Spleen (tissue), 11 donors: ENCODE results near the gene CRB1. TPM values are rescaled to one million over a fixed set of nuclear protein-coding genes. Genes with fewer than 3 reads are reported as not detected.

Experiments used
- DNase-seq: peaks from one replicate; pipeline ENCODE4 v3.0.0-alpha.2; 2020
- H3K27ac ChIP-seq, 8 donors: fragments of 200-600 bp; sonication (generic) in 7 of 8; 1 replicate in 4 of 8; 2 replicates in 4 of 8; pipeline versions ENCODE4 v1.5.0 to v1.8.0; 2016 to 2021; ENCODE audit warnings: inconsistent platforms in 4 of 8, mild to moderate bottlenecking in 4 of 8, moderate library complexity in 1 of 8
- H3K27me3 ChIP-seq, 7 donors: fragments of 200-600 bp; sonication (generic) in 6 of 7; replicated peaks in 1 of 7; 1 replicate in 4 of 7; 2 replicates in 3 of 7; pipeline versions ENCODE4 v1.5.0 to v1.8.0; 2016 to 2021; ENCODE audit warnings: inconsistent platforms in 3 of 7, mild to moderate bottlenecking in 1 of 7
- H3K36me3 ChIP-seq, 6 donors: fragments of 200-600 bp; sonication (generic) in 5 of 6; 1 replicate in 4 of 6; 2 replicates in 2 of 6; pipeline versions ENCODE4 v1.5.0 to v1.8.0; 2016 to 2021; ENCODE audit warnings: inconsistent platforms in 2 of 6
- H3K4me1 ChIP-seq, 6 donors: fragments of 200-600 bp; sonication (generic) in 5 of 6; 1 replicate in 3 of 6; 2 replicates in 3 of 6; pipeline versions ENCODE4 v1.5.0 to v1.8.0; 2016 to 2021; ENCODE audit warnings: inconsistent platforms in 3 of 6
- H3K4me3 ChIP-seq, 8 donors: fragments of 200-600 bp; sonication (generic) in 7 of 8; 1 replicate in 4 of 8; 2 replicates in 4 of 8; pipeline versions ENCODE4 v1.5.0 to v1.8.0; 2016 to 2021; ENCODE audit warnings: inconsistent platforms in 4 of 8, mild to moderate bottlenecking in 4 of 8, moderate library complexity in 2 of 8
- H3K9me3 ChIP-seq, 8 donors: fragments of 200-600 bp; sonication (generic) in 7 of 8; 1 replicate in 4 of 8; 2 replicates in 4 of 8; pipeline versions ENCODE4 v1.5.0 to v1.8.0; 2016 to 2021; ENCODE audit warnings: inconsistent platforms in 4 of 8
- POLR2A ChIP-seq, 3 donors: fragments of 450-650 bp; IDR thresholded peaks; one replicate each; pipeline ENCODE4 v1.5.1; 2017; ENCODE audit warnings: antibody characterized with exemption in 3 of 3, mild to moderate bottlenecking in 1 of 3
- POLR2AphosphoS5 ChIP-seq, 3 donors: sonication (generic); formaldehyde crosslinking; IDR thresholded peaks; one replicate each; pipeline ENCODE4 v1.5.1; 2017; ENCODE audit warnings: antibody characterized with exemption in 3 of 3
- WGBS, 5 donors: extraction: QIAGEN DNeasy Blood & Tissue Kit in 3 of 5; methylation state at CpG; one replicate each; pipeline versions ENCODE4 v1.1.5 to v1.1.7; 2013 to 2018; 5-methylcytosine and 5-hydroxymethylcytosine counted together
- intact Hi-C: fragments of 100-400 bp; cut with DNase I; formaldehyde crosslinking; loops from one replicate; pipeline ENCODE4 v1.15.0; 2023; ENCODE audit warnings: low total_unique reads
- polyA plus RNA-seq, 3 donors: library from polyadenylated mRNA; stranded (reverse); fragments of 200-250 nt; gene quantifications; one replicate each; pipeline ENCODE4 v1.2.1, GENCODE V29; 2013
- total RNA-seq, 7 donors: library from RNA; depleted of rRNA in 3 of 7; stranded (reverse); fragments of >200 nt in 3 of 7; fragmentation: NEBNext Ultra II Directional in 4 of 7; extraction: Animal tissue kit (Norgen Biotek cat#: 25700) in 4 of 7; gene quantifications; one replicate each; pipeline versions ENCODE4 v1.1.0 to v1.2.1, GENCODE V29; 2016 to 2021
- TF ChIP-seq, protein P1 (sequence below), 11 experiments: fragments of 200-600 bp in 7 of 11; fragments of 450-650 bp in 4 of 11; sonication (generic) in 4 of 11; IDR thresholded peaks in 8 of 11; conservative IDR thresholded peaks in 3 of 11; 1 replicate in 7 of 11; 2 replicates in 4 of 11; pipeline versions ENCODE4 v1.4.0 to v1.8.0; 2016 to 2021; ENCODE audit warnings: antibody characterized with exemption in 11 of 11, inconsistent platforms in 4 of 11, mild to moderate bottlenecking in 1 of 11
- donor health status: healthy with polysubstance abuse.
- donor health status: DM: no; HTN: no; CAD: no; lungs with moderate emphysema.
- donor health status: DM: no; HTN: no; CAD: no.
- donor health status: Bipolar disorder and iron deficiency.
- donor health status: healthy.
- donor health status: DM: no; HTN: no; CAD: no.
- donor health status: DM: yes; HTN: yes; CAD: no.

CRB1 gene
- total and polyA plus RNA-seq, 10 donors = 0.05 to 0.49 (median 0.20) TPM; not detected in 1

DNA sequence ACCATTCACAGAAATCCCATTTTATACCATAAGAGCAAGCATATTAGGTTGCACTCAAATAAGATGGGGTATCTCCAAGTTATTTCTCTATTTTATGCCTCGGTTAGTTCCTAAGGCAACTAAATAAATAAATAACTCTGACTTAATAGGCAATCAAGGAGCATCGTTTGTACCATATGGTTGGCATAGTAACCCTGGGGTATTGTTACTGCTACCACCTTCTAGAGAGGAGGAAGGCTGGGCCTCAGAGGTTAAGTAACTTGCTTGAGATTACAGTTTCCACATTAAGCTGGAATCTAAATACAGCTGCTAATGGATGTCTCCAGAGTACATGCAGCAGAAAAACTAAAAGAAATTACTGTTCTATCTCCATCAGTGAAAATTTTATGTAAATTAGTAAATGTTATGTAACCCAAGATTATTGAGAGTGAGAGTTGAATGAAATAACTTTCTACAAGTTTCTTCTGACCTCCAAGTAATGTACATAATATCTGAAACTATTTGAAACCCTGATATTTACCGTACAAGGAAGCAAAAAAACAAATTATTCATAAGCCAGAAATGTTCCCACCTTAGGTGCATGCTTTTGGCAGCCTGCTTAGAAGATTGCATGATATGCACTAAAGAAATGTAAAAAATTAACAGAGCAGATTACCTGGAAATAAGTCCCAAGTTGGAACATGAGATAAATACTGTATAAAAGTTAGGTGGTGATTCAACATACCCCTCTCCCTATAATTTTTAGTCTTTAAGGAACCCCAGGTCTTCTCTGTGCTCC lies 127.0 kb downstream of the CRB1 start:
- TF ChIP-seq POLR2A (IDR thresholded peaks at IDR 0.05) (no peak), POLR2AphosphoS5 (IDR thresholded peaks at IDR 0.05) (no peak)
- TF ChIP-seq, protein P1, sequence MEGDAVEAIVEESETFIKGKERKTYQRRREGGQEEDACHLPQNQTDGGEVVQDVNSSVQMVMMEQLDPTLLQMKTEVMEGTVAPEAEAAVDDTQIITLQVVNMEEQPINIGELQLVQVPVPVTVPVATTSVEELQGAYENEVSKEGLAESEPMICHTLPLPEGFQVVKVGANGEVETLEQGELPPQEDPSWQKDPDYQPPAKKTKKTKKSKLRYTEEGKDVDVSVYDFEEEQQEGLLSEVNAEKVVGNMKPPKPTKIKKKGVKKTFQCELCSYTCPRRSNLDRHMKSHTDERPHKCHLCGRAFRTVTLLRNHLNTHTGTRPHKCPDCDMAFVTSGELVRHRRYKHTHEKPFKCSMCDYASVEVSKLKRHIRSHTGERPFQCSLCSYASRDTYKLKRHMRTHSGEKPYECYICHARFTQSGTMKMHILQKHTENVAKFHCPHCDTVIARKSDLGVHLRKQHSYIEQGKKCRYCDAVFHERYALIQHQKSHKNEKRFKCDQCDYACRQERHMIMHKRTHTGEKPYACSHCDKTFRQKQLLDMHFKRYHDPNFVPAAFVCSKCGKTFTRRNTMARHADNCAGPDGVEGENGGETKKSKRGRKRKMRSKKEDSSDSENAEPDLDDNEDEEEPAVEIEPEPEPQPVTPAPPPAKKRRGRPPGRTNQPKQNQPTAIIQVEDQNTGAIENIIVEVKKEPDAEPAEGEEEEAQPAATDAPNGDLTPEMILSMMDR (IDR thresholded peaks at IDR 0.05 in 8 of 11, conservative IDR thresholded peaks at IDR 0.05 in 3 of 11) = no peak
- Histone ChIP-seq H3K4me1 (no peaks in the 10 kb centered on the region), H3K4me3 (no peak overlapping the region), H3K36me3 (no peaks in the 10 kb centered on the region), H3K9me3 (no peaks in the 10 kb centered on the region), H3K27me3 (no peaks in the 10 kb centered on the region), H3K27ac (no peak overlapping the region)
- WGBS, 5 donors = 76 to 86% (median 79%) methylated on average over 3 of the region's 3 CpGs
- intact Hi-C loops = no loop called here
- no peak for DNase-seq

DNA sequence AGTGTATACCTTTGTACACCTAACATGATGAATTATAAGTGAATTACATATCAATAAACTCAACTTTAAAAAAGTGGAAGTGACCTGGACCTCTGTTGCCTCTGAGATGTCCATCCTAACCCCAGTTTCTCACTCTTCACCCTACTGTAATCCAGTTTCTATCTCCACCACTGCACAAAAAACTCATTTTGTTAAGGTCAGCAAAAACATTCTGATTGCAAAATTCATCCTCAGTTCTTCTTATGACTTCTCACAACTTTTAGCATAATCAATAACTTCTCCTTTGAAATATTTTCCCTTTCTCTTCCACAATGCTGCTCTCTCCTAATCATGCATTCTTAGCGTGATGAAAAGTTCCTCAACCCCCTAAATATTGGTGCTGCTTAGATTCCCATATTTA lies 129.8 kb downstream of the CRB1 start:
- WGBS, 5 donors = 90 to 95% (median 92%) methylated on average over 1 of the region's 1 CpG
- TF ChIP-seq POLR2AphosphoS5 (IDR thresholded peaks at IDR 0.05) = no peak
- TF ChIP-seq, protein P1 (IDR thresholded peaks at IDR 0.05 in 8 of 11, conservative IDR thresholded peaks at IDR 0.05 in 3 of 11) = no peak
- no peaks in the 10 kb centered on the region for H3K27me3 ChIP-seq
- DNase-seq = no peak
- intact Hi-C loops = no loop called here
- no peak overlapping the region for H3K27ac ChIP-seq
- no peak overlapping the region for H3K4me3 ChIP-seq
- no peaks in the 10 kb centered on the region for H3K36me3 ChIP-seq
- H3K4me1 ChIP-seq = peaks cover 0 to 3% (median 0%) of the 10 kb centered on the region in 6 donors
- no peaks in the 10 kb centered on the region for H3K9me3 ChIP-seq

DNA sequence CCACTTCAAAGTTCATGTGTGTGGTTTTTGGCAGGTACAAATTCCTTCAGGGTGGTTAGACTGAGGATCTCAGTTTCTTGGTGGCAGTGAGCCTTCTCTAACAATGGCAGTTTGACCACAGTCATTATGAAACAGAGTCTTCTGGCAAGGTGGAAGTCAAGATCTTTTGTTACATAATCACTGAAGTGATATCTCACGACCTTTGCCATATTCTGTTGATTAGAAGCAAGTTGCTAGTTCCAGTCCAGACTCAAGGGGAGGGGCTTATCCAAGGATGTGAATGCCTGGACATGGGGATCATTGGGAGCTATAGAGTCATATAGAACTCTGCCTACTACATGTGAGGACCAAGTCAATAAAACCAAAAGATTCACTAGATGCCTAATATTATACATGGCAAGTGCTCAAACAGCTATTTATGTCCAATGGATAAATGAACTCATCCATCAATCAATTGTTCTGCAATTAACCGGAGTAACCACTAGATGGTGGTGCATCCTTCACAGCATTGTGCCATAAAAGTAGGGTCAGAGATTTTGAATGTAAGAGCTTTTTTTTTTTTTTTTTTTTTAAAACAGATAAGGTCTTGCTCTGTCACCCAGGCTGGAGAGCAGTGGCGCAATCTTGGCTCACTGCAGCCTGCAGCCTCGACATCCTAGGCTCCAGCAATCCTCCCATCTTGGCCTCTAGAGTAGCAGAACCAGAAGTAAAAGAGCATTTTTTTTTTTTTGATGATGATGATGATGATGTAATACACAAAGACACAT lies 131.9 kb downstream of the CRB1 start:
- no peak for DNase-seq
- Histone ChIP-seq H3K27ac (no peak overlapping the region), H3K9me3 (no peaks in the 10 kb centered on the region), H3K4me1 (peaks cover 0 to 3% (median 0%) of the 10 kb centered on the region in 6 donors), H3K27me3 (no peaks in the 10 kb centered on the region), H3K36me3 (no peaks in the 10 kb centered on the region), H3K4me3 (no peak overlapping the region)
- TF ChIP-seq, protein P1 (IDR thresholded peaks at IDR 0.05 in 8 of 11, conservative IDR thresholded peaks at IDR 0.05 in 3 of 11) = peak in 8 of 11 experiments; percentile 10 to 45 (median 38)
- TF ChIP-seq POLR2A (IDR thresholded peaks at IDR 0.05) (no peak), POLR2AphosphoS5 (IDR thresholded peaks at IDR 0.05) (no peak)
- 10 to 20% (median 15%) methylated on average over 4 of the region's 4 CpGs for WGBS, 5 donors
- intact Hi-C loops = no loop called here

DNA sequence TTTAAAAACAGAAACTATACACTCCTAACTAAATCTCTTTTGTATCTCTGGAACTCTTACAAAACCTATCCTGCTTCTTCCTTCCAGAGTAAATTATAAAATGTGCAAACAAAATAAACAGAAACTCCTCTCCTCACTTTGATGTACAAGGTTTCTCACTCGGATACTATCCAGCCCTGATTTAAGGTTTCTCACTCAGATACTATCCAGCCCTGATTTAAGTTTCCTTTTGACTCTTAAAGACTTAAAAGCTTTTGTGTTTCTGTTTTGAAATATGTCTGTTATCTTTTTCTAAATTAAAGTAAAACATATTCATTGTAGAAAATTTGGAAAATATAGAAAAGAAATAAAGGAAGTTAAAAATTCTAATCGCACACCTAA lies 132.5 kb downstream of the CRB1 start:
- TF ChIP-seq POLR2A (IDR thresholded peaks at IDR 0.05) = no peak
- TF ChIP-seq, protein P1 (IDR thresholded peaks at IDR 0.05 in 8 of 11, conservative IDR thresholded peaks at IDR 0.05 in 3 of 11) = no peak
- no peak for TF ChIP-seq POLR2AphosphoS5 (IDR thresholded peaks at IDR 0.05)

More for the DNA sequence above, 132.5 kb downstream of the CRB1 start:
- no peak overlapping the region for H3K4me3 ChIP-seq
- WGBS, 5 donors = 80 to 90% (median 82%) methylated on average over 2 of the region's 2 CpGs
- no peaks in the 10 kb centered on the region for H3K27me3 ChIP-seq
- no peak for DNase-seq
- no peak overlapping the region for H3K27ac ChIP-seq
- H3K9me3 ChIP-seq = no peaks in the 10 kb centered on the region
- intact Hi-C loops = no loop called here
- H3K4me1 ChIP-seq = peaks cover 0 to 3% (median 0%) of the 10 kb centered on the region in 6 donors
- no peaks in the 10 kb centered on the region for H3K36me3 ChIP-seq
